CD4-positive, CD25-positive, alpha-beta regulatory T cell (primary cell): ENCODE results near the gene AGPS. TPM values are rescaled to one million over a fixed set of nuclear protein-coding genes. Genes with fewer than 3 reads are reported as not detected.

Experiments
- ATAC-seq, 2 donors: fragments of 150-1000 bp; cut with Tn5 transposase; one replicate each; pipeline ENCODE4 v1.10.0; 2021; ENCODE audit warnings: low read depth in 2 of 2, moderate number of reproducible peaks in 2 of 2, moderate library complexity in 1 of 2
- DNase-seq, 3 donors: peaks; one replicate each; pipeline versions ENCODE4 v3.0.0 to v3.0.0-alpha.2; 2012 to 2022; ENCODE audit warnings: mixed read lengths in 1 of 3
- H3K27ac ChIP-seq: one replicate; pipeline ENCODE4 v1.7.0; 2013; ENCODE audit warnings: mild to moderate bottlenecking, low read length; ENCODE audit not compliant: insufficient read depth, poor library complexity, severe bottlenecking
- H3K27me3 ChIP-seq: one replicate; pipeline ENCODE4 v1.7.0; 2013; ENCODE audit warnings: low read length; ENCODE audit not compliant: control insufficient read depth, insufficient read depth
- H3K36me3 ChIP-seq: one replicate; pipeline ENCODE4 v1.7.0; 2013; ENCODE audit warnings: mild to moderate bottlenecking, low read length, moderate library complexity; ENCODE audit not compliant: control insufficient read depth, insufficient read depth
- H3K4me1 ChIP-seq: 2 replicates; pipeline ENCODE4 v1.7.0; 2013; ENCODE audit warnings: mild to moderate bottlenecking, low read length; ENCODE audit not compliant: insufficient read depth, control insufficient read depth, poor library complexity, severe bottlenecking
- H3K4me3 ChIP-seq: one replicate; pipeline ENCODE4 v1.7.0; 2013; ENCODE audit warnings: low read depth, mild to moderate bottlenecking, low read length, moderate library complexity
- H3K9me3 ChIP-seq, 2 experiments: 1 replicate in 1 of 2; 2 replicates in 1 of 2; pipeline ENCODE4 v1.7.0; 2013; ENCODE audit warnings: low read length in 2 of 2, mild to moderate bottlenecking in 1 of 2, moderate library complexity in 1 of 2; ENCODE audit not compliant: control insufficient read depth in 2 of 2
- H3K27ac Mint-ChIP-seq, 3 donors: one replicate each; pipeline ENCODE4 v1.8.0; 2020 to 2022; ENCODE audit warnings: mild to moderate bottlenecking in 3 of 3, mixed read lengths in 3 of 3, moderate library complexity in 2 of 3
- H3K27me3 Mint-ChIP-seq: one replicate; pipeline ENCODE4 v1.8.0; 2022; ENCODE audit warnings: mild to moderate bottlenecking, mixed read lengths
- H3K36me3 Mint-ChIP-seq: one replicate; pipeline ENCODE4 v1.8.0; 2020; ENCODE audit warnings: mixed read lengths
- H3K4me1 Mint-ChIP-seq, 4 donors: one replicate each; pipeline ENCODE4 v1.8.0; 2020 to 2022; ENCODE audit warnings: mixed read lengths in 4 of 4, mild to moderate bottlenecking in 1 of 4
- H3K4me3 Mint-ChIP-seq, 4 donors: one replicate each; pipeline ENCODE4 v1.8.0; 2020 to 2022; ENCODE audit warnings: mild to moderate bottlenecking in 4 of 4, mixed read lengths in 4 of 4, moderate library complexity in 3 of 4
- H3K9me3 Mint-ChIP-seq, 7 donors: one replicate each; pipeline ENCODE4 v1.8.0; 2020 to 2022; ENCODE audit warnings: mixed read lengths in 7 of 7, mild to moderate bottlenecking in 3 of 7, moderate library complexity in 2 of 7
- polyA plus RNA-seq, 4 donors: library from polyadenylated mRNA; unstranded; fragments of 300-500 nt; fragmentation: Illumina TruSeq; gene quantifications; one replicate each; pipeline ENCODE4 v1.2.3, GENCODE V29; 2021
- total RNA-seq: library from RNA; stranded (reverse); gene quantifications from one replicate; pipeline ENCODE4 v1.2.3, GENCODE V29; 2022

Gene AGPS
- total and polyA plus RNA-seq, 5 donors from 2014 or later, result 15.6 to 29.4 (median 22.6) TPM

DNA sequence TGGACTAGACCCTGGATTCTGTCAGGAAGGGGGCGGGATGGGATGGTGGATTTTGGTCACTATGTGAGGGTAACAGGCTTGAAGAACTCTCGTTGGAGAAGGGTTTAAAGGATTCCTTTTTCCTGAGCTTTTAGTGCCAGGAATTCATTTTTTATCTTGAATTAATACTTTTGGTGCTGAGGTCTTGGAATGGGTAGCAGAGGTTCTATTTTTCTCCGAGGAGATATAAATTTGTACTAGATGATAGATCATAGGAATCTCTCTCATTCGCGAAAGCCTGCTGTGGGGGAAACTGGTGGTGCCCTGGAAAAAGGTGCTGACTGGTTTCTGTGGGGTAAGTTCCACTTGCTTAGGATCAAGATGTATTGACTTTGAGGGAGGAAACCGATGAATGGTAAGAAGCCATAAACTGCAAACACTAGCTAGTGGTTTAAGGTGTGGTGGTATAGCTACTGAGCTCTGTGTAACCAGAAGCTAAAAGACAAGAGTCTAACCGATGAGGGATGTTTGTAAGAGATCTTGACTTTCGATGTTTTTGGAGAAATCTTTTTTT is 706 bp downstream of the AGPS start:
- no peak for ATAC-seq
- peaks cover 38% of the 10 kb centered on the region for H3K4me1 ChIP-seq
- Mint-ChIP-seq H3K36me3 (peaks cover 13% of the 10 kb centered on the region), H3K4me1 (peaks cover 34 to 77% (median 53%) of the 10 kb centered on the region in 4 donors), H3K4me3 (peak overlapping the region; percentile 87 to 99 (median 94)), H3K27ac (peak overlapping the region; percentile 39 to 96 (median 88)), H3K9me3 (no peaks in the 10 kb centered on the region), H3K27me3 (no peaks in the 10 kb centered on the region)
- no peaks in the 10 kb centered on the region for H3K9me3 ChIP-seq
- H3K27ac ChIP-seq, result no peak overlapping the region
- peak in 2 of 3 donors; percentile 10 to 60 for DNase-seq
- H3K36me3 ChIP-seq, result peaks cover 5% of the 10 kb centered on the region
- H3K4me3 ChIP-seq, result peak overlapping the region; percentile 93
- H3K27me3 ChIP-seq, result no peaks in the 10 kb centered on the region

DNA sequence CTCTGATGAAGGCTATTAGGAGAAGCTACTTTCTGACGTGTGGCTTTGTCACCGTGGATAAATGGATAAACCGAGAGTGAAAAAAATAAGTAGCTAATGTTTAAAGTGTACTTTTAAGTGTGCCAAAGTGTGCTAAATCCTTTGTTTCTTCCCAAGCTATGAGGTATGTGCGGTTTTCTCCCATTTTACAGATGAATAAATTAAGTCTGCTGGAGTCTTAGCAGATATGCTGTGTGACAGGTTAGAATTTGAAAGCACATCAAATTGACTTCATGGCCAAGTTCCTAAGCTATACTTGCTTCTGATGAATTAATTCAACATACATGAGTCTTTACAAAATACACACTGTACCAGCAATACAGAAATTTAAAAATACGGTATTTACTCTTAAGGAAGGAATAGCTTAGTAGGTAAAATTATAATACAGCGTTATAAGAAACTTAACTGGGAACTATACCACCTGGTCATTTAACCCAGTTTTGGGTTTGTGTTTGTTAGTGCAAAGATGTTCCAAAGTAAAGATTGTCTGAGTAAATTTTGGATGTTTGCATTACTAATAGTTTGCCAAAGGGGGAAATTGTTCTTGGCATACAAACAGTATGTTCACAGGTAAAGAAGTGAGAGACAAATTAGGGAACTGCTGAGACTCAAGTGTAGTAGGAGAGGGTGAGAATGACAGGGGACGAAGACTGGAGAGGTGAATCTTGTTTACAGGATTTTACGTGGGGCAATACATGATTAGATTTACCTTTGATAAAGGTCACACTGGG is 1.4 kb downstream of the AGPS start:
- peaks cover 13% of the 10 kb centered on the region for H3K36me3 Mint-ChIP-seq
- Histone ChIP-seq H3K4me3 (peak overlapping the region; percentile 93), H3K27ac (no peak overlapping the region), H3K27me3 (no peaks in the 10 kb centered on the region), H3K36me3 (peaks cover 5% of the 10 kb centered on the region), H3K4me1 (peaks cover 42% of the 10 kb centered on the region), H3K9me3 (no peaks in the 10 kb centered on the region)
- ATAC-seq (no peak), DNase-seq (no peak)
- peaks cover 38 to 84% (median 60%) of the 10 kb centered on the region in 4 donors for H3K4me1 Mint-ChIP-seq
- peak overlapping the region; percentile 87 to 99 (median 94) for H3K4me3 Mint-ChIP-seq
- no peaks in the 10 kb centered on the region for H3K9me3 Mint-ChIP-seq
- no peaks in the 10 kb centered on the region for H3K27me3 Mint-ChIP-seq
- H3K27ac Mint-ChIP-seq, result peak overlapping the region in 2 of 3 donors; percentile 88 to 96

DNA sequence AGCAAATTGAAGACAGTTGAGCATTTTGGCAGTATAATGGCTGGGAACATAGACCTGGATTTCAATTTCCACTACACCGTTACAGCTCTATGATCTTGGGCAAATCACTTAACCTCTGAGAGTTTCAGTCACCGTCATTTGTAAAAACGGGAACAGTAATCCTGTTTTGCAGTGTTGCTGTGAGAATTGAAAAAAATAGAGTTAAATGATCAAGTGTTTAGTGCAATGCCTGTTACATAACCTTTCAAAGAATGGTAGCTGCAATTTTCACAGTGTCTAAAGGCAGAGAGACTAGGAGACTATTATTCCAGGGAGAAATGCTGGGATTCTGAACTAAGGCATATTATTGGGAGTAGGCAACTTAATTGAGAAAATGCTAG is 2.0 kb downstream of the AGPS start:
- DNase-seq (no peak), ATAC-seq (no peak)
- Histone ChIP-seq H3K4me3 (peak overlapping the region; percentile 93), H3K27me3 (no peaks in the 10 kb centered on the region), H3K4me1 (peaks cover 42% of the 10 kb centered on the region), H3K27ac (no peak overlapping the region), H3K9me3 (no peaks in the 10 kb centered on the region), H3K36me3 (peaks cover 5% of the 10 kb centered on the region)
- Mint-ChIP-seq H3K4me3 (peak overlapping the region; percentile 24 to 93 (median 70)), H3K9me3 (no peaks in the 10 kb centered on the region), H3K27me3 (no peaks in the 10 kb centered on the region), H3K36me3 (peaks cover 13% of the 10 kb centered on the region), H3K27ac (peak overlapping the region in 1 of 3 donors; percentile 72), H3K4me1 (peaks cover 43 to 88% (median 65%) of the 10 kb centered on the region in 4 donors)

GRCh38 chr2:177395351-177396065 is 2.9 kb downstream of the AGPS start:
- ATAC-seq (no peak), DNase-seq (no peak)
- Mint-ChIP-seq H3K27ac (peak overlapping the region in 2 of 3 donors; percentile 6 to 34), H3K36me3 (peaks cover 8% of the 10 kb centered on the region), H3K9me3 (no peaks in the 10 kb centered on the region), H3K4me3 (peak overlapping the region in 2 of 4 donors; percentile 64 to 87), H3K4me1 (peaks cover 39 to 84% (median 68%) of the 10 kb centered on the region in 4 donors), H3K27me3 (no peaks in the 10 kb centered on the region)
- Histone ChIP-seq H3K4me3 (peak overlapping the region; percentile 30), H3K36me3 (peaks cover 2% of the 10 kb centered on the region), H3K9me3 (no peaks in the 10 kb centered on the region), H3K4me1 (peaks cover 42% of the 10 kb centered on the region), H3K27ac (no peak overlapping the region), H3K27me3 (no peaks in the 10 kb centered on the region)

GRCh38 chr2:177396703-177397460 is 4.3 kb downstream of the AGPS start:
- no peaks in the 10 kb centered on the region for H3K9me3 ChIP-seq
- Mint-ChIP-seq H3K36me3 (peaks cover 8% of the 10 kb centered on the region), H3K4me1 (peaks cover 37 to 79% (median 69%) of the 10 kb centered on the region in 4 donors), H3K4me3 (peak overlapping the region in 1 of 4 donors; percentile 19), H3K27ac (no peak overlapping the region), H3K27me3 (no peaks in the 10 kb centered on the region), H3K9me3 (no peaks in the 10 kb centered on the region)
- no peak overlapping the region for H3K4me3 ChIP-seq
- H3K4me1 ChIP-seq, result peaks cover 37% of the 10 kb centered on the region
- no peaks in the 10 kb centered on the region for H3K27me3 ChIP-seq
- DNase-seq, result no peak
- no peak overlapping the region for H3K27ac ChIP-seq
- no peak for ATAC-seq
- peaks cover 2% of the 10 kb centered on the region for H3K36me3 ChIP-seq

GRCh38 chr2:177397481-177398289 is 5.1 kb downstream of the AGPS start:
- no peak overlapping the region for H3K27ac ChIP-seq
- H3K36me3 ChIP-seq, result peaks cover 2% of the 10 kb centered on the region
- Mint-ChIP-seq H3K27me3 (no peaks in the 10 kb centered on the region), H3K27ac (no peak overlapping the region), H3K4me1 (peaks cover 33 to 82% (median 73%) of the 10 kb centered on the region in 4 donors), H3K36me3 (peaks cover 8% of the 10 kb centered on the region), H3K4me3 (peak overlapping the region in 1 of 4 donors; percentile 19), H3K9me3 (no peaks in the 10 kb centered on the region)
- no peak overlapping the region for H3K4me3 ChIP-seq
- DNase-seq (no peak), ATAC-seq (no peak)
- H3K27me3 ChIP-seq, result no peaks in the 10 kb centered on the region
- peaks cover 31% of the 10 kb centered on the region for H3K4me1 ChIP-seq
- no peaks in the 10 kb centered on the region for H3K9me3 ChIP-seq

- H3K27ac ChIP-seq, result no peak overlapping the region
- DNase-seq (no peak), ATAC-seq (no peak)
- no peaks in the 10 kb centered on the region for H3K9me3 ChIP-seq
- H3K36me3 ChIP-seq, result peaks cover 2% of the 10 kb centered on the region
- Mint-ChIP-seq H3K4me3 (peak overlapping the region in 1 of 4 donors; percentile 29), H3K27ac (no peak overlapping the region), H3K9me3 (no peaks in the 10 kb centered on the region), H3K27me3 (no peaks in the 10 kb centered on the region), H3K36me3 (peaks cover 8% of the 10 kb centered on the region), H3K4me1 (peaks cover 33 to 83% (median 75%) of the 10 kb centered on the region in 4 donors)
- H3K27me3 ChIP-seq, result no peaks in the 10 kb centered on the region
- H3K4me3 ChIP-seq, result no peak overlapping the region
- peaks cover 25% of the 10 kb centered on the region for H3K4me1 ChIP-seq
Observed at GRCh38 chr2:177398290-177398683, 5.7 kb downstream of the AGPS start.
